GM21825 (cell line): ENCODE data around the gene WAPL.
A peak's percentile ranks its signal among the peaks of the same experiment; 100 is the strongest.
"Not testable (repeated sequence)": the region's sequence is repeated elsewhere in the genome, so short reads cannot be mapped to it uniquely, and the experiment has no call there.

Experiments
- ATAC-seq: cut with Tn5 transposase; IDR thresholded peaks from one replicate; pipeline ENCODE4 v1.9.1; 2021; ENCODE audit warnings: mild to moderate bottlenecking, moderate library complexity; ENCODE audit not compliant: unreplicated experiment

WAPL gene

GRCh38 chr10:86390337-86391120, 131.1 kb downstream of the WAPL start:
- ATAC-seq = no peak

GRCh38 chr10:86389441-86390193, 132.0 kb downstream of the WAPL start:
- peak; percentile 63 for ATAC-seq

- not testable (repeated sequence) for ATAC-seq
These were observed 132.5 kb downstream of the WAPL start for GRCh38 chr10:86389109-86389440.

DNA sequence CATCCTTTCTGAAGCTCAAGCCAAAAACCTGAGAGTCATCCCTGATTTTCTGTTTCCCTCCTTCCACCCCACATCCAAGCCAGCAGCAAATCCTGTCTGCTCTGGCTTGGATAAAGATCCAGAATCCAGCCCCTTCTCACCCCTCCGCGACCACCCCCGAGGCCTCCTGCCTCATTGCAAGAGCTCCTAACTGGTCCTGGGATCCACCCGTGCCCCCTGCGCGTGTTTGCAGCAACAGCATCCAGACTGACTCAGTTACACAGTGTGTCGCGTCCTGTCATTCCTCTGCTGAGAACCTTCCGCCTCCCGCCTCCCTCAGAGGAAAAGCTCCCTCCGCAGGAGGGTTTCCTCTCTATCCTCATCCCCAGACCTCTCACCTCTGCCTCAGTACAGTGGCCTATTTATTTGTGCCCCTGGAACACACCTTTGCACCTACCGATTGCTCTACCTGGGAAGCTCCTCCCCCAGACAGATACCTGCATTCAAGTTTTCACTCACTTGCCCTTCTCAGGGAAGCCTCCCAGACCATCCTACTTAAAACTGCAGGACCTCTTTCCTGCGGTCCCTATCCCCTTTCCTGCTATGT, 133.4 kb downstream of the WAPL start:
- ATAC-seq = no peak

- no peak for ATAC-seq
These were observed 134.3 kb downstream of the WAPL start for GRCh38 chr10:86387178-86387794.

DNA sequence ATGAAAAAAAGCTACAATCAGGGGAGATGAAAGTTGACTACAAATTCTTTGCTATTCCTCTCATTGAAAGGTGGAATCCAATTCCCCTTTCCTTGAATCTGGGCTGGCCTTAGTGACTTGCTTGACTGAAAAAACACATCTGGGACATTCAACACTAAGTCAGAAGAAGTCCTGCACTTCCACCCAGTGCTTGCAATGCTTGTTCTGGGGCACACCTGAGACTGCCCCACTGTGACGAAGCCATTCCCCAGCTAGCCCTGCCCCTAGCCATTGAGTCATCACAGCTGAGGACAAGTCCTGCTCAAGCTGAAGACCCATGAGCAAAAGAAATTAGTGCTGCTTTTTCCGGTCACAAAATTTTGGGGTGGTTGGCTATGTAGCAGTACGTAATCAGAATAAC, 135.8 kb downstream of the WAPL start:
- no peak for ATAC-seq
